GM23338 (cell line): ENCODE results near the gene SLC35A1. TPM values are rescaled to one million over a fixed set of nuclear protein-coding genes. Genes with fewer than 3 reads are reported as not detected.

ENCODE experiments used
- ATAC-seq: fragments of 200-7000 bp; cut with Tn5 transposase; 3 replicates; pipeline ENCODE4 v1.9.1; 2020
- DNase-seq: peaks from one replicate; pipeline ENCODE4 v3.0.0-alpha.2; 2015; ENCODE audit warnings: low spot score
- H2AFZ ChIP-seq: fragments of 200-600 bp; sonication (generic); 2 replicates; pipeline ENCODE4 v1.8.0; 2016; ENCODE audit warnings: antibody characterized with exemption, mild to moderate bottlenecking, moderate library complexity
- H3F3A ChIP-seq: fragments of 200-600 bp; sonication (generic); replicated peaks from 2 replicates; pipeline ENCODE4 v1.8.0; 2017; ENCODE audit warnings: antibody characterized with exemption, mixed run types, low read depth
- H3K27ac ChIP-seq: fragments of 200-600 bp; sonication (generic); 2 replicates; pipeline ENCODE4 v1.6.1; 2016; ENCODE audit warnings: low read depth
- H3K27me3 ChIP-seq: fragments of 200-600 bp; sonication (generic); 2 replicates; pipeline ENCODE4 v1.8.0; 2016; ENCODE audit warnings: mild to moderate bottlenecking, mixed run types, moderate library complexity; ENCODE audit not compliant: insufficient read depth
- H3K36me3 ChIP-seq: fragments of 200-600 bp; sonication (generic); 2 replicates; pipeline ENCODE4 v1.8.0; 2016; ENCODE audit warnings: mild to moderate bottlenecking; ENCODE audit not compliant: insufficient read depth
- H3K4me1 ChIP-seq: fragments of 200-600 bp; sonication (generic); 2 replicates; pipeline ENCODE4 v1.8.0; 2016; ENCODE audit warnings: mild to moderate bottlenecking, moderate library complexity; ENCODE audit not compliant: insufficient read depth
- H3K4me2 ChIP-seq: fragments of 200-600 bp; sonication (generic); 2 replicates; pipeline ENCODE4 v1.7.1; 2017; ENCODE audit warnings: mixed run types
- H3K4me3 ChIP-seq: fragments of 200-600 bp; sonication (generic); 2 replicates; pipeline ENCODE4 v1.6.1; 2016; ENCODE audit warnings: mixed run types
- H3K79me2 ChIP-seq: fragments of 200-600 bp; sonication (generic); replicated peaks from 2 replicates; pipeline ENCODE4 v1.8.0; 2017; ENCODE audit warnings: mild to moderate bottlenecking; ENCODE audit not compliant: insufficient read depth
- H3K9me2 ChIP-seq: fragments of 200-600 bp; sonication (generic); 2 replicates; pipeline ENCODE4 v1.8.0; 2017; ENCODE audit not compliant: insufficient read depth
- H4K20me1 ChIP-seq: fragments of 200-600 bp; sonication (generic); replicated peaks from 2 replicates; pipeline ENCODE4 v1.8.0; 2017; ENCODE audit warnings: mild to moderate bottlenecking; ENCODE audit not compliant: insufficient read depth
- H3K27ac Mint-ChIP-seq: 2 replicates; pipeline ENCODE4 v1.8.0; 2020; ENCODE audit warnings: inconsistent platforms, mild to moderate bottlenecking, moderate library complexity, mixed read lengths
- H3K27me3 Mint-ChIP-seq: 3 replicates; pipeline ENCODE4 v1.8.0; 2022; ENCODE audit warnings: low read depth, mild to moderate bottlenecking, moderate library complexity, mixed read lengths, inconsistent platforms; ENCODE audit not compliant: insufficient read depth, poor library complexity
- H3K36me3 Mint-ChIP-seq: 3 replicates; pipeline ENCODE4 v1.8.0; 2021; ENCODE audit warnings: low read depth, mild to moderate bottlenecking, inconsistent platforms, moderate library complexity, mixed read lengths
- H3K4me1 Mint-ChIP-seq: 3 replicates; pipeline ENCODE4 v1.8.0; 2020; ENCODE audit warnings: mild to moderate bottlenecking, inconsistent platforms, mixed read lengths
- H3K4me3 Mint-ChIP-seq: 3 replicates; pipeline ENCODE4 v1.8.0; 2021; ENCODE audit warnings: moderate library complexity, mild to moderate bottlenecking, inconsistent platforms, mixed read lengths
- H3K9me3 Mint-ChIP-seq: 3 replicates; pipeline ENCODE4 v1.8.0; 2020; ENCODE audit warnings: moderate library complexity, mild to moderate bottlenecking, inconsistent platforms, mixed read lengths
- CREB1 ChIP-seq: fragments of 250-450 bp; sonication (Bioruptor Pico); IDR thresholded peaks from 2 replicates; pipeline ENCODE4 v1.5.0; 2020; ENCODE audit warnings: low read depth, mild to moderate bottlenecking, moderate library complexity
- EZH2 ChIP-seq: fragments of 200-600 bp; sonication (generic); IDR thresholded peaks from one replicate; pipeline ENCODE4 v1.8.0; 2017; ENCODE audit warnings: antibody characterized with exemption, mild to moderate bottlenecking, low read depth; ENCODE audit not compliant: unreplicated experiment
- EZH2phosphoT487 ChIP-seq: fragments of 200-600 bp; sonication (generic); IDR thresholded peaks from one replicate; pipeline ENCODE4 v1.8.1; 2018; ENCODE audit warnings: antibody characterized with exemption; ENCODE audit not compliant: unreplicated experiment
- JUNB ChIP-seq: IDR thresholded peaks from one replicate; pipeline ENCODE4 v1.6.1; 2016; ENCODE audit warnings: antibody characterized with exemption; ENCODE audit not compliant: unreplicated experiment
- NANOG ChIP-seq: IDR thresholded peaks from 2 replicates; pipeline ENCODE4 v1.6.1; 2016; ENCODE audit warnings: antibody characterized with exemption, borderline replicate concordance
- POLR2AphosphoS5 ChIP-seq: IDR thresholded peaks from 2 replicates; pipeline ENCODE4 v1.6.1; 2016; ENCODE audit warnings: antibody characterized with exemption, low read depth
- STAT1 ChIP-seq: IDR thresholded peaks from one replicate; pipeline ENCODE4 v1.6.1; 2016; ENCODE audit warnings: antibody characterized with exemption; ENCODE audit not compliant: unreplicated experiment
- ZNF114 ChIP-seq: fragments of 250-450 bp; sonication (Bioruptor Pico); IDR thresholded peaks from 2 replicates; pipeline ENCODE4 v1.5.0; 2020; ENCODE audit warnings: mild to moderate bottlenecking, moderate library complexity
- ZNF331 ChIP-seq: fragments of 250-450 bp; sonication (Bioruptor Pico); IDR thresholded peaks from 2 replicates; pipeline ENCODE4 v1.5.0; 2020; ENCODE audit warnings: low read depth, mild to moderate bottlenecking, moderate library complexity
- polyA plus RNA-seq: library from polyadenylated mRNA; unstranded; fragments of >200 nt; fragmentation: Nextera tagmentation; extraction: Ambion mirVana; gene quantifications from 2 replicates; pipeline ENCODE4 v1.2.1, GENCODE V29; 2016
- total RNA-seq: library from RNA; depleted of rRNA; stranded (reverse); fragments of >200 nt; shearing (Covaris generic); gene quantifications from 2 replicates; pipeline ENCODE4 v1.2.3, GENCODE V29; 2014
- TF ChIP-seq, protein P1 (sequence below): fragments of 250-450 bp; sonication (Bioruptor Pico); IDR thresholded peaks from 2 replicates; pipeline ENCODE4 v1.5.0; 2020; ENCODE audit warnings: mild to moderate bottlenecking, moderate library complexity
- TF ChIP-seq, protein P2 (sequence below): IDR thresholded peaks from one replicate; pipeline ENCODE4 v1.6.1; 2018; ENCODE audit warnings: antibody characterized with exemption; ENCODE audit not compliant: unreplicated experiment
- TF ChIP-seq, protein P3 (sequence below), 2 experiments: fragments of 200-600 bp in 1 of 2; sonication (generic) in 1 of 2; conservative IDR thresholded peaks; 2 replicates each; pipeline versions ENCODE4 v1.5.1 to v1.6.1; 2016 to 2017; ENCODE audit warnings: antibody characterized with exemption in 2 of 2, low read depth in 2 of 2, mild to moderate bottlenecking in 2 of 2, moderate library complexity in 1 of 2
- TF ChIP-seq, protein P4 (sequence below): IDR thresholded peaks from 2 replicates; pipeline ENCODE4 v1.6.1; 2016; ENCODE audit warnings: antibody characterized with exemption

The SLC35A1 gene
- total and polyA plus RNA-seq, 2 experiments from 2014 or later: 11.1 to 15.1 TPM

DNA sequence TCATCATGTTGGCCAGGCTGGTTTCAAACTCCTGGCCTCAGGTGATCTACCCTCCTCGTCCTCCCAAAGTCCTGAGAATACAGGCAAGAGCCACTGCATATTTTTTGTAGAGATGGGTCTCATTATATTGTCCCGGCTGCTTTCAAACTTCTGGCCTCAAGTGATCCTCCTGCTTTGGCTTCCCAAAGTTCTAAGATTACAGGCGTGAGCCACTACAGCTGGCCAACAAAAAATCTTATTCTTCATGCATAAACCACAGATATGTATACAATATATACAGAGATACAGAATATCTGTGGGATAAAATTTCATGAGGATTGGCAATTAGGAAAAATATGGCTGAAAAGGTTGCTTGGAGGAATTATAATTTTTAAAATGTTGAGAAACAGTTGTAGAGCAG, 49.9 kb downstream of the SLC35A1 start:
- Histone ChIP-seq H3F3A (no peaks in the 10 kb centered on the region), H3K4me3 (no peak overlapping the region), H3K4me2 (no peak overlapping the region), H2AFZ (no peak overlapping the region), H3K27ac (no peak overlapping the region), H3K4me1 (no peaks in the 10 kb centered on the region), H3K27me3 (no peaks in the 10 kb centered on the region), H3K36me3 (peaks cover 18% of the 10 kb centered on the region; the same call in 1 of the 2 replicates), H3K9me2 (no peaks in the 10 kb centered on the region), H4K20me1 (no peaks in the 10 kb centered on the region), H3K79me2 (peaks cover 5% of the 10 kb centered on the region; the same call in 1 of the 2 replicates)
- H3K27me3 Mint-ChIP-seq: no peaks in the 10 kb centered on the region
- DNase-seq (no peak), ATAC-seq (no peak)
- H3K36me3 Mint-ChIP-seq: peaks cover 36% of the 10 kb centered on the region
- H3K4me3 Mint-ChIP-seq: no peak overlapping the region
- H3K9me3 Mint-ChIP-seq: no peaks in the 10 kb centered on the region
- H3K4me1 Mint-ChIP-seq: no peaks in the 10 kb centered on the region
- H3K27ac Mint-ChIP-seq: no peak overlapping the region
- TF ChIP-seq, protein P1, sequence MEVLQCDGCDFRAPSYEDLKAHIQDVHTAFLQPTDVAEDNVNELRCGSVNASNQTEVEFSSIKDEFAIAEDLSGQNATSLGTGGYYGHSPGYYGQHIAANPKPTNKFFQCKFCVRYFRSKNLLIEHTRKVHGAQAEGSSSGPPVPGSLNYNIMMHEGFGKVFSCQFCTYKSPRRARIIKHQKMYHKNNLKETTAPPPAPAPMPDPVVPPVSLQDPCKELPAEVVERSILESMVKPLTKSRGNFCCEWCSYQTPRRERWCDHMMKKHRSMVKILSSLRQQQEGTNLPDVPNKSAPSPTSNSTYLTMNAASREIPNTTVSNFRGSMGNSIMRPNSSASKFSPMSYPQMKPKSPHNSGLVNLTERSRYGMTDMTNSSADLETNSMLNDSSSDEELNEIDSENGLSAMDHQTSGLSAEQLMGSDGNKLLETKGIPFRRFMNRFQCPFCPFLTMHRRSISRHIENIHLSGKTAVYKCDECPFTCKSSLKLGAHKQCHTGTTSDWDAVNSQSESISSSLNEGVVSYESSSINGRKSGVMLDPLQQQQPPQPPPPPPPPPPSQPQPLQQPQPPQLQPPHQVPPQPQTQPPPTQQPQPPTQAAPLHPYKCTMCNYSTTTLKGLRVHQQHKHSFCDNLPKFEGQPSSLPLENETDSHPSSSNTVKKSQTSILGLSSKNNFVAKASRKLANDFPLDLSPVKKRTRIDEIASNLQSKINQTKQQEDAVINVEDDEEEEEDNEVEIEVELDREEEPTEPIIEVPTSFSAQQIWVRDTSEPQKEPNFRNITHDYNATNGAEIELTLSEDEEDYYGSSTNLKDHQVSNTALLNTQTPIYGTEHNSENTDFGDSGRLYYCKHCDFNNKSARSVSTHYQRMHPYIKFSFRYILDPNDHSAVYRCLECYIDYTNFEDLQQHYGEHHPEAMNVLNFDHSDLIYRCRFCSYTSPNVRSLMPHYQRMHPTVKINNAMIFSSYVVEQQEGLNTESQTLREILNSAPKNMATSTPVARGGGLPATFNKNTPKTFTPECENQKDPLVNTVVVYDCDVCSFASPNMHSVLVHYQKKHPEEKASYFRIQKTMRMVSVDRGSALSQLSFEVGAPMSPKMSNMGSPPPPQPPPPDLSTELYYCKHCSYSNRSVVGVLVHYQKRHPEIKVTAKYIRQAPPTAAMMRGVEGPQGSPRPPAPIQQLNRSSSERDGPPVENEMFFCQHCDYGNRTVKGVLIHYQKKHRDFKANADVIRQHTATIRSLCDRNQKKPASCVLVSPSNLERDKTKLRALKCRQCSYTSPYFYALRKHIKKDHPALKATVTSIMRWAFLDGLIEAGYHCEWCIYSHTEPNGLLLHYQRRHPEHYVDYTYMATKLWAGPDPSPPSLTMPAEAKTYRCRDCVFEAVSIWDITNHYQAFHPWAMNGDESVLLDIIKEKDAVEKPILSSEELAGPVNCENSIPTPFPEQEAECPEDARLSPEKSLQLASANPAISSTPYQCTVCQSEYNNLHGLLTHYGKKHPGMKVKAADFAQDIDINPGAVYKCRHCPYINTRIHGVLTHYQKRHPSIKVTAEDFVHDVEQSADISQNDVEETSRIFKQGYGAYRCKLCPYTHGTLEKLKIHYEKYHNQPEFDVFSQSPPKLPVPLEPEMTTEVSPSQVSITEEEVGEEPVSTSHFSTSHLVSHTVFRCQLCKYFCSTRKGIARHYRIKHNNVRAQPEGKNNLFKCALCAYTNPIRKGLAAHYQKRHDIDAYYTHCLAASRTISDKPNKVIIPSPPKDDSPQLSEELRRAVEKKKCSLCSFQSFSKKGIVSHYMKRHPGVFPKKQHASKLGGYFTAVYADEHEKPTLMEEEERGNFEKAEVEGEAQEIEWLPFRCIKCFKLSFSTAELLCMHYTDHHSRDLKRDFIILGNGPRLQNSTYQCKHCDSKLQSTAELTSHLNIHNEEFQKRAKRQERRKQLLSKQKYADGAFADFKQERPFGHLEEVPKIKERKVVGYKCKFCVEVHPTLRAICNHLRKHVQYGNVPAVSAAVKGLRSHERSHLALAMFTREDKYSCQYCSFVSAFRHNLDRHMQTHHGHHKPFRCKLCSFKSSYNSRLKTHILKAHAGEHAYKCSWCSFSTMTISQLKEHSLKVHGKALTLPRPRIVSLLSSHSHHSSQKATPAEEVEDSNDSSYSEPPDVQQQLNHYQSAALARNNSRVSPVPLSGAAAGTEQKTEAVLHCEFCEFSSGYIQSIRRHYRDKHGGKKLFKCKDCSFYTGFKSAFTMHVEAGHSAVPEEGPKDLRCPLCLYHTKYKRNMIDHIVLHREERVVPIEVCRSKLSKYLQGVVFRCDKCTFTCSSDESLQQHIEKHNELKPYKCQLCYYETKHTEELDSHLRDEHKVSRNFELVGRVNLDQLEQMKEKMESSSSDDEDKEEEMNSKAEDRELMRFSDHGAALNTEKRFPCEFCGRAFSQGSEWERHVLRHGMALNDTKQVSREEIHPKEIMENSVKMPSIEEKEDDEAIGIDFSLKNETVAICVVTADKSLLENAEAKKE: no peak
- TF ChIP-seq, protein P2, sequence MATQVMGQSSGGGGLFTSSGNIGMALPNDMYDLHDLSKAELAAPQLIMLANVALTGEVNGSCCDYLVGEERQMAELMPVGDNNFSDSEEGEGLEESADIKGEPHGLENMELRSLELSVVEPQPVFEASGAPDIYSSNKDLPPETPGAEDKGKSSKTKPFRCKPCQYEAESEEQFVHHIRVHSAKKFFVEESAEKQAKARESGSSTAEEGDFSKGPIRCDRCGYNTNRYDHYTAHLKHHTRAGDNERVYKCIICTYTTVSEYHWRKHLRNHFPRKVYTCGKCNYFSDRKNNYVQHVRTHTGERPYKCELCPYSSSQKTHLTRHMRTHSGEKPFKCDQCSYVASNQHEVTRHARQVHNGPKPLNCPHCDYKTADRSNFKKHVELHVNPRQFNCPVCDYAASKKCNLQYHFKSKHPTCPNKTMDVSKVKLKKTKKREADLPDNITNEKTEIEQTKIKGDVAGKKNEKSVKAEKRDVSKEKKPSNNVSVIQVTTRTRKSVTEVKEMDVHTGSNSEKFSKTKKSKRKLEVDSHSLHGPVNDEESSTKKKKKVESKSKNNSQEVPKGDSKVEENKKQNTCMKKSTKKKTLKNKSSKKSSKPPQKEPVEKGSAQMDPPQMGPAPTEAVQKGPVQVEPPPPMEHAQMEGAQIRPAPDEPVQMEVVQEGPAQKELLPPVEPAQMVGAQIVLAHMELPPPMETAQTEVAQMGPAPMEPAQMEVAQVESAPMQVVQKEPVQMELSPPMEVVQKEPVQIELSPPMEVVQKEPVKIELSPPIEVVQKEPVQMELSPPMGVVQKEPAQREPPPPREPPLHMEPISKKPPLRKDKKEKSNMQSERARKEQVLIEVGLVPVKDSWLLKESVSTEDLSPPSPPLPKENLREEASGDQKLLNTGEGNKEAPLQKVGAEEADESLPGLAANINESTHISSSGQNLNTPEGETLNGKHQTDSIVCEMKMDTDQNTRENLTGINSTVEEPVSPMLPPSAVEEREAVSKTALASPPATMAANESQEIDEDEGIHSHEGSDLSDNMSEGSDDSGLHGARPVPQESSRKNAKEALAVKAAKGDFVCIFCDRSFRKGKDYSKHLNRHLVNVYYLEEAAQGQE: no peak
- TF ChIP-seq, protein P3, sequence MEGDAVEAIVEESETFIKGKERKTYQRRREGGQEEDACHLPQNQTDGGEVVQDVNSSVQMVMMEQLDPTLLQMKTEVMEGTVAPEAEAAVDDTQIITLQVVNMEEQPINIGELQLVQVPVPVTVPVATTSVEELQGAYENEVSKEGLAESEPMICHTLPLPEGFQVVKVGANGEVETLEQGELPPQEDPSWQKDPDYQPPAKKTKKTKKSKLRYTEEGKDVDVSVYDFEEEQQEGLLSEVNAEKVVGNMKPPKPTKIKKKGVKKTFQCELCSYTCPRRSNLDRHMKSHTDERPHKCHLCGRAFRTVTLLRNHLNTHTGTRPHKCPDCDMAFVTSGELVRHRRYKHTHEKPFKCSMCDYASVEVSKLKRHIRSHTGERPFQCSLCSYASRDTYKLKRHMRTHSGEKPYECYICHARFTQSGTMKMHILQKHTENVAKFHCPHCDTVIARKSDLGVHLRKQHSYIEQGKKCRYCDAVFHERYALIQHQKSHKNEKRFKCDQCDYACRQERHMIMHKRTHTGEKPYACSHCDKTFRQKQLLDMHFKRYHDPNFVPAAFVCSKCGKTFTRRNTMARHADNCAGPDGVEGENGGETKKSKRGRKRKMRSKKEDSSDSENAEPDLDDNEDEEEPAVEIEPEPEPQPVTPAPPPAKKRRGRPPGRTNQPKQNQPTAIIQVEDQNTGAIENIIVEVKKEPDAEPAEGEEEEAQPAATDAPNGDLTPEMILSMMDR (conservative IDR thresholded peaks at IDR 0.05; ENCODE audit: low read depth in 2 of 2): no peak
- TF ChIP-seq ZNF331 (CRISPR knock-in tag) (no peak), EZH2 (no peak), STAT1 (no peak), NANOG (no peak), CREB1 (CRISPR knock-in tag) (no peak), EZH2phosphoT487 (no peak), ZNF114 (CRISPR knock-in tag) (no peak), JUNB (no peak), POLR2AphosphoS5 (no peak)
- TF ChIP-seq, protein P4, sequence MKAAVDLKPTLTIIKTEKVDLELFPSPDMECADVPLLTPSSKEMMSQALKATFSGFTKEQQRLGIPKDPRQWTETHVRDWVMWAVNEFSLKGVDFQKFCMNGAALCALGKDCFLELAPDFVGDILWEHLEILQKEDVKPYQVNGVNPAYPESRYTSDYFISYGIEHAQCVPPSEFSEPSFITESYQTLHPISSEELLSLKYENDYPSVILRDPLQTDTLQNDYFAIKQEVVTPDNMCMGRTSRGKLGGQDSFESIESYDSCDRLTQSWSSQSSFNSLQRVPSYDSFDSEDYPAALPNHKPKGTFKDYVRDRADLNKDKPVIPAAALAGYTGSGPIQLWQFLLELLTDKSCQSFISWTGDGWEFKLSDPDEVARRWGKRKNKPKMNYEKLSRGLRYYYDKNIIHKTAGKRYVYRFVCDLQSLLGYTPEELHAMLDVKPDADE: no peak
